Measurements from ENCODE around the gene DAAM1. TPM values are rescaled to one million over a fixed set of nuclear protein-coding genes. Genes with fewer than 3 reads are reported as not detected.

The DAAM1 gene
- total RNA-seq, 3 donors from 2014 or later = 50.1 to 95.9 (median 64.2) TPM

GRCh38 chr14:59306775-59307174 lies 118.3 kb downstream of the DAAM1 start:
- DNase-seq (ENCODE audit: low spot score in 2 of 2) = no peak
- TF ChIP-seq POLR2A (IDR thresholded peaks at IDR 0.05) = no peak
- no peak for TF ChIP-seq CTCF (IDR thresholded peaks at IDR 0.05)
- intact Hi-C loops (cut with DNase I; ENCODE audit: low total_unique reads) = no loop called here
- Histone ChIP-seq H3K9me3 (no peaks in the 10 kb centered on the region), H3K27me3 (no peaks in the 10 kb centered on the region), H3K36me3 (no peaks in the 10 kb centered on the region), H3K4me1 (no peaks in the 10 kb centered on the region), H3K4me3 (no peak overlapping the region), H3K27ac (no peak overlapping the region)

- no peak for DNase-seq (ENCODE audit: low spot score in 2 of 2)
- Histone ChIP-seq H3K4me3 (no peak overlapping the region), H3K27ac (no peak overlapping the region), H3K36me3 (no peaks in the 10 kb centered on the region), H3K27me3 (no peaks in the 10 kb centered on the region), H3K9me3 (no peaks in the 10 kb centered on the region), H3K4me1 (no peaks in the 10 kb centered on the region)
- TF ChIP-seq POLR2A (IDR thresholded peaks at IDR 0.05) (no peak), POLR2AphosphoS5 (IDR thresholded peaks at IDR 0.05) (no peak), CTCF (IDR thresholded peaks at IDR 0.05) (no peak)
- intact Hi-C loops (cut with DNase I; ENCODE audit: low total_unique reads) = no loop called here
Observed at GRCh38 chr14:59308086-59308485, 119.6 kb downstream of the DAAM1 start.

GRCh38 chr14:59308673-59309072 lies 120.2 kb downstream of the DAAM1 start:
- Histone ChIP-seq H3K9me3 (no peaks in the 10 kb centered on the region), H3K27me3 (no peaks in the 10 kb centered on the region), H3K36me3 (no peaks in the 10 kb centered on the region), H3K27ac (no peak overlapping the region), H3K4me3 (no peak overlapping the region), H3K4me1 (no peaks in the 10 kb centered on the region)
- DNase-seq (ENCODE audit: low spot score in 2 of 2) = no peak
- intact Hi-C loops (cut with DNase I; ENCODE audit: low total_unique reads) = no loop called here
- TF ChIP-seq POLR2A (IDR thresholded peaks at IDR 0.05) (no peak), CTCF (IDR thresholded peaks at IDR 0.05) (no peak), POLR2AphosphoS5 (IDR thresholded peaks at IDR 0.05) (no peak)

- no peaks in the 10 kb centered on the region for H3K9me3 ChIP-seq
- no peak overlapping the region for H3K27ac ChIP-seq
- H3K4me1 ChIP-seq = no peaks in the 10 kb centered on the region
- no peaks in the 10 kb centered on the region for H3K27me3 ChIP-seq
- DNase-seq (ENCODE audit: low spot score in 2 of 2) = no peak
- no peak overlapping the region for H3K4me3 ChIP-seq
- H3K36me3 ChIP-seq = no peaks in the 10 kb centered on the region
- intact Hi-C loops (cut with DNase I; ENCODE audit: low total_unique reads) = no loop called here
- TF ChIP-seq POLR2A (IDR thresholded peaks at IDR 0.05) (no peak), POLR2AphosphoS5 (IDR thresholded peaks at IDR 0.05) (no peak), CTCF (IDR thresholded peaks at IDR 0.05) (no peak)
Observed at GRCh38 chr14:59309291-59309900, 120.9 kb downstream of the DAAM1 start.

GRCh38 chr14:59310633-59311032 lies 122.2 kb downstream of the DAAM1 start:
- H3K27ac ChIP-seq = no peak overlapping the region

More at GRCh38 chr14:59310633-59311032, 122.2 kb downstream of the DAAM1 start:
- H3K36me3 ChIP-seq = no peaks in the 10 kb centered on the region
- TF ChIP-seq POLR2AphosphoS5 (IDR thresholded peaks at IDR 0.05) = no peak
- no peak for TF ChIP-seq CTCF (IDR thresholded peaks at IDR 0.05)
- no peak for TF ChIP-seq POLR2A (IDR thresholded peaks at IDR 0.05)
- H3K4me1 ChIP-seq = no peaks in the 10 kb centered on the region
- intact Hi-C loops (cut with DNase I; ENCODE audit: low total_unique reads) = no loop called here
- no peaks in the 10 kb centered on the region for H3K27me3 ChIP-seq
- no peak overlapping the region for H3K4me3 ChIP-seq
- DNase-seq (ENCODE audit: low spot score in 2 of 2) = no peak
- no peaks in the 10 kb centered on the region for H3K9me3 ChIP-seq

Measured in breast epithelium (tissue), 4 donors.